ENCODE measurements around the gene KRTAP5-8.
"Not testable (repeated sequence)": the region's sequence is repeated elsewhere in the genome, so short reads cannot be mapped to it uniquely, and the experiment has no call there.

The KRTAP5-8 gene

GRCh38 chr11:71535825-71536224 is 2.0 kb upstream of the KRTAP5-8 start:
- no peaks in the 10 kb centered on the region for H3K36me3 ChIP-seq (ENCODE audit: insufficient read depth, low read length)
- no peak overlapping the region for H3K9ac ChIP-seq (ENCODE audit: low read depth, low read length)
- H3K27ac ChIP-seq (ENCODE audit: low read depth, low read length), result no peak overlapping the region
- H3K4me3 ChIP-seq (ENCODE audit: low read length), result no peak overlapping the region
- no peaks in the 10 kb centered on the region for H3K9me3 ChIP-seq (ENCODE audit: insufficient read depth, low read depth, low read length)
- H3K27me3 ChIP-seq (ENCODE audit: insufficient read depth, low read length), result no peaks in the 10 kb centered on the region
- 92% methylated on average over 9 of the region's 9 CpGs for WGBS
- H3K4me1 ChIP-seq (ENCODE audit: insufficient read depth, low read length), result no peaks in the 10 kb centered on the region

- Histone ChIP-seq H3K36me3 (ENCODE audit: insufficient read depth, low read length) (no peaks in the 10 kb centered on the region), H3K27ac (ENCODE audit: low read depth, low read length) (no peak overlapping the region), H3K9me3 (ENCODE audit: insufficient read depth, low read depth, low read length) (no peaks in the 10 kb centered on the region), H3K4me3 (ENCODE audit: low read length) (no peak overlapping the region), H3K27me3 (ENCODE audit: insufficient read depth, low read length) (no peaks in the 10 kb centered on the region), H3K9ac (ENCODE audit: low read depth, low read length) (no peak overlapping the region), H3K4me1 (ENCODE audit: insufficient read depth, low read length) (no peaks in the 10 kb centered on the region)
- WGBS, result 88% methylated on average over 9 of the region's 9 CpGs
Observed at GRCh38 chr11:71537537-71537936, 288 bp upstream of the KRTAP5-8 start.

GRCh38 chr11:71538666-71538990 is 803 bp downstream of the KRTAP5-8 start:
- Histone ChIP-seq H3K4me1 (ENCODE audit: insufficient read depth, low read length) (0 out of 2 replicates have a peak, but pooled peaks cover under 1% of the 10 kb centered on the region), H3K36me3 (ENCODE audit: insufficient read depth, low read length) (no peaks in the 10 kb centered on the region), H3K9ac (ENCODE audit: low read depth, low read length) (no peak overlapping the region), H3K27ac (ENCODE audit: low read depth, low read length) (no peak overlapping the region), H3K27me3 (ENCODE audit: insufficient read depth, low read length) (no peaks in the 10 kb centered on the region; the same call in 1 of the 2 replicates), H3K4me3 (ENCODE audit: low read length) (no peak overlapping the region), H3K9me3 (ENCODE audit: insufficient read depth, low read depth, low read length) (no peaks in the 10 kb centered on the region)
- WGBS, result 88% methylated on average over 4 of the region's 4 CpGs

GRCh38 chr11:71539017-71539416 is 1.2 kb downstream of the KRTAP5-8 start:
- Histone ChIP-seq H3K27ac (ENCODE audit: low read depth, low read length) (no peak overlapping the region), H3K27me3 (ENCODE audit: insufficient read depth, low read length) (no peaks in the 10 kb centered on the region; the same call in 1 of the 2 replicates), H3K4me1 (ENCODE audit: insufficient read depth, low read length) (0 out of 2 replicates have a peak, but pooled peaks cover 3% of the 10 kb centered on the region), H3K36me3 (ENCODE audit: insufficient read depth, low read length) (no peaks in the 10 kb centered on the region), H3K4me3 (ENCODE audit: low read length) (no peak overlapping the region), H3K9me3 (ENCODE audit: insufficient read depth, low read depth, low read length) (no peaks in the 10 kb centered on the region), H3K9ac (ENCODE audit: low read depth, low read length) (no peak overlapping the region)
- WGBS, result 93% methylated on average over 11 of the region's 11 CpGs

- H3K9ac ChIP-seq (ENCODE audit: low read depth, low read length); H3K9me3 ChIP-seq (ENCODE audit: insufficient read depth, low read depth, low read length); H3K4me3 ChIP-seq (ENCODE audit: low read length); H3K36me3 ChIP-seq (ENCODE audit: insufficient read depth, low read length); H3K27me3 ChIP-seq (ENCODE audit: insufficient read depth, low read length); H3K27ac ChIP-seq (ENCODE audit: low read depth, low read length); H3K4me1 ChIP-seq (ENCODE audit: insufficient read depth, low read length): not testable (repeated sequence)
- 95% methylated on average over 11 of the region's 11 CpGs for WGBS
Observed at GRCh38 chr11:71539971-71540370, 2.1 kb downstream of the KRTAP5-8 start.

- not testable (repeated sequence) for H3K4me1 ChIP-seq (ENCODE audit: insufficient read depth, low read length); H3K27ac ChIP-seq (ENCODE audit: low read depth, low read length); H3K4me3 ChIP-seq (ENCODE audit: low read length); H3K36me3 ChIP-seq (ENCODE audit: insufficient read depth, low read length); H3K9ac ChIP-seq (ENCODE audit: low read depth, low read length); H3K9me3 ChIP-seq (ENCODE audit: insufficient read depth, low read depth, low read length); H3K27me3 ChIP-seq (ENCODE audit: insufficient read depth, low read length)
- 92% methylated on average over 9 of the region's 9 CpGs for WGBS
Observed at GRCh38 chr11:71540521-71541304, 2.9 kb downstream of the KRTAP5-8 start.

GRCh38 chr11:71542382-71542781 is 4.6 kb downstream of the KRTAP5-8 start:
- Histone ChIP-seq H3K27ac (ENCODE audit: low read depth, low read length) (no peak overlapping the region), H3K36me3 (ENCODE audit: insufficient read depth, low read length) (no peaks in the 10 kb centered on the region), H3K9me3 (ENCODE audit: insufficient read depth, low read depth, low read length) (no peaks in the 10 kb centered on the region), H3K4me1 (ENCODE audit: insufficient read depth, low read length) (peaks cover 7% of the 10 kb centered on the region; the same call in 1 of the 2 replicates), H3K27me3 (ENCODE audit: insufficient read depth, low read length) (no peaks in the 10 kb centered on the region; the same call in 1 of the 2 replicates), H3K4me3 (ENCODE audit: low read length) (no peak overlapping the region), H3K9ac (ENCODE audit: low read depth, low read length) (no peak overlapping the region)
- 90% methylated on average over 7 of the region's 7 CpGs for WGBS

GRCh38 chr11:71542879-71543777 is 5.3 kb downstream of the KRTAP5-8 start:
- Histone ChIP-seq H3K4me3 (ENCODE audit: low read length) (no peak overlapping the region), H3K4me1 (ENCODE audit: insufficient read depth, low read length) (peaks cover 7% of the 10 kb centered on the region; the same call in 1 of the 2 replicates), H3K9me3 (ENCODE audit: insufficient read depth, low read depth, low read length) (no peaks in the 10 kb centered on the region), H3K9ac (ENCODE audit: low read depth, low read length) (no peak overlapping the region), H3K36me3 (ENCODE audit: insufficient read depth, low read length) (no peaks in the 10 kb centered on the region), H3K27ac (ENCODE audit: low read depth, low read length) (no peak overlapping the region), H3K27me3 (ENCODE audit: insufficient read depth, low read length) (no peaks in the 10 kb centered on the region; the same call in 1 of the 2 replicates)
- WGBS, result 87% methylated on average over 15 of the region's 15 CpGs

GRCh38 chr11:71543866-71544265 is 6.0 kb downstream of the KRTAP5-8 start:
- Histone ChIP-seq H3K9me3 (ENCODE audit: insufficient read depth, low read depth, low read length) (no peaks in the 10 kb centered on the region), H3K4me1 (ENCODE audit: insufficient read depth, low read length) (peaks cover 7% of the 10 kb centered on the region; the same call in 1 of the 2 replicates), H3K27ac (ENCODE audit: low read depth, low read length) (no peak overlapping the region), H3K9ac (ENCODE audit: low read depth, low read length) (no peak overlapping the region), H3K4me3 (ENCODE audit: low read length) (no peak overlapping the region), H3K36me3 (ENCODE audit: insufficient read depth, low read length) (no peaks in the 10 kb centered on the region), H3K27me3 (ENCODE audit: insufficient read depth, low read length) (no peaks in the 10 kb centered on the region; the same call in 1 of the 2 replicates)
- WGBS, result 79% methylated on average over 8 of the region's 8 CpGs

- 53% methylated on average over 4 of the region's 6 CpGs for WGBS
- H3K4me1 ChIP-seq (ENCODE audit: insufficient read depth, low read length), result peaks cover 7% of the 10 kb centered on the region; the same call in 1 of the 2 replicates
- H3K9me3 ChIP-seq (ENCODE audit: insufficient read depth, low read depth, low read length), result no peaks in the 10 kb centered on the region
- no peaks in the 10 kb centered on the region for H3K36me3 ChIP-seq (ENCODE audit: insufficient read depth, low read length)
- H3K4me3 ChIP-seq (ENCODE audit: low read length), result no peak overlapping the region
- H3K9ac ChIP-seq (ENCODE audit: low read depth, low read length), result no peak overlapping the region
- no peak overlapping the region for H3K27ac ChIP-seq (ENCODE audit: low read depth, low read length)
- H3K27me3 ChIP-seq (ENCODE audit: insufficient read depth, low read length), result no peaks in the 10 kb centered on the region; the same call in 1 of the 2 replicates
Observed at GRCh38 chr11:71544525-71545214, 6.8 kb downstream of the KRTAP5-8 start.
